Right ventricle myocardium inferior (tissue), 1 donor: ENCODE results near the gene RIN3. TPM values are rescaled to one million over a fixed set of nuclear protein-coding genes. Genes with fewer than 3 reads are reported as not detected.

Source experiments
- ATAC-seq: fragments of 200-7000 bp; cut with Tn5 transposase; one replicate; pipeline ENCODE4 v1.9.1; 2020; ENCODE audit warnings: mild to moderate bottlenecking, moderate library complexity
- DNase-seq: peaks from one replicate; pipeline ENCODE4 v3.0.0; 2021; ENCODE audit errors: missing footprints
- intact Hi-C: fragments of 100-400 bp; cut with DNase I; formaldehyde crosslinking; loops from one replicate; pipeline ENCODE4 v1.11.0; 2022
- total RNA-seq: library from RNA; stranded (reverse); fragmentation: NEBNext Ultra II Directional; extraction: Animal tissue kit (Norgen Biotek cat#: 25700); gene quantifications from one replicate; pipeline ENCODE4 v1.2.1, GENCODE V29; 2021
- donor health status: DM: no; HTN: yes; CAD: no; lungs with severe emphysema.

Gene RIN3
- total RNA-seq, 1 donor from 2014 or later: 13.0 TPM

DNA sequence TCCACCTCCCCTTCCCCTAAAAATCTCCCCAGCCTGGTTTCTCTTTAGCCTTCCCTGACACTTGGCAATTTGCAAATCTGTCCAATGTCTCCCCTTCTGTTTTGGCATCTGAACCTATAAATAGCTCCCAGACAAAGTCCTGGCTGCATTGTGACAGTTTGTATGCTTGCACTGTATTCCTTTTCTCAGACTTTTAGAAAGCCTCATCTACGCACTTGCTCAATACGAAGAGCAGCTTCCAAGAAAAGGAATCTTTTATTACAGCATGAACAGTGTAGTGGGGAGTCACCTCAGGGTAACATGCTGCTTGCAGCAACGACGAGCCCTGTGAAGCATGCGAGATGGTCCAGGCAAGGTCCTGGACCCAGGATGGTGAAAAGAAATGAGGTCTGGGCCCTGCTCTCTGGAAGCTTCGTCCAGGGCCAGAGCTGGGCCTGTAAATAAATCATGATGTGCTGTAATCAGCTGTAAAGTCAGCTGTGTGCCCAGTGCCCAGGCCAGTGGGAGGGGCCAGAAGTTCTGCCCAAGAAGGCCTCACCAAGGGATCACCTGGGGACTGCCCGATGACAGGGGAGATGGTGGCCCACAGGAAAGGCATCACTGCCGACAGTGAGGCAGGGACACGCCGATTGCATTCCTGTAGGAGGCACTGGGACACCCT is 88.3 kb downstream of the RIN3 start:
- ATAC-seq: no peak
- intact Hi-C loops: no loop called here

DNA sequence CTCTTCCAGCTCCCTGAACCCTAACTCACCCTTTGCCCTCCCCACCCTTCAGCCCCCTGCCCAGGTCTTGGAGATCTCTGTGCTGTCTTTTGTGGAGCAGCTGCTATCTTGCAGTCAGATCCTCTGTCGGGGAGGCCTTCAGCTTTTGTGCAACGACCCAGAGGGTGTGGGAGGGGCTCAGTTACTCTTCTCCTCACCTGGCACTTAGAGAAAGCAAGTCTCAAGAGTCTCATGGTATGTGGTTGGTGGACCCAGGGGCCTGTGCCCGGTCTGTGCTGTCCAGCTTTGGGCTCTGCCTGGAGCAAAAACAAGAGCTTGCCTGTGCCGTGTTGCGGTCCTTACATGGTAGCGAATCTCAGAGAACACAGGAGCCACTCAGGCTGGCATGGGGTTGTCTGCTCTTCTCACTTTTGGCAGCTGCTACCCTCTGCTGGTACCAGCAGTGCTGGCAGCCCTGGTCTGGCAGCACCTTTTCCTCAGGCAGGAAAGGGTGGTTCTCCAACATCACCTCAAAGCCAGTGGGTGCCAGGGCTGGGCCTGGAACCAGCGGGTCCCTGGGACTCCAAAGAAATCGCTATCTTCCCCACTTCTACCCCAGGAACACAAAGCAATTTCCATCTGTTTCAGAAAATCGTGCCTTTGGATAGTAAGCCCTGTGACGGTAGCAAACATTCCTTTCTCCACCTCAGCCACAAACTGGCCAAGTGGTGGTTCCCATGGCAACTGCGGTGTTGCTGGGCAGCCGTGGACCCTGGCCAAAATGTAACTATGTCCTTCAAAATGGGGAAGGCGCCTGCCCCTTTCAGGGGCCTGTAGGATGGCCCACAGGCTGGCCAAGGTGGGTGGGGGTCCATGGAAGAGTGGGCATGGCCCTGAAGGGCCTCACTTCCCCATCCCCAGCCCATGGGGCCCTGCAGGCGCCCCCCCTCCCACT is 90.0 kb downstream of the RIN3 start:
- no peak for DNase-seq
- ATAC-seq: peak; percentile 89
- intact Hi-C loops: no loop called here

More for the DNA sequence above, 88.3 kb downstream of the RIN3 start:
- no peak for DNase-seq

- intact Hi-C loops: no loop called here
- DNase-seq: no peak
- ATAC-seq: no peak
Observed at GRCh38 chr14:92605274-92605940, 91.8 kb downstream of the RIN3 start.

DNA sequence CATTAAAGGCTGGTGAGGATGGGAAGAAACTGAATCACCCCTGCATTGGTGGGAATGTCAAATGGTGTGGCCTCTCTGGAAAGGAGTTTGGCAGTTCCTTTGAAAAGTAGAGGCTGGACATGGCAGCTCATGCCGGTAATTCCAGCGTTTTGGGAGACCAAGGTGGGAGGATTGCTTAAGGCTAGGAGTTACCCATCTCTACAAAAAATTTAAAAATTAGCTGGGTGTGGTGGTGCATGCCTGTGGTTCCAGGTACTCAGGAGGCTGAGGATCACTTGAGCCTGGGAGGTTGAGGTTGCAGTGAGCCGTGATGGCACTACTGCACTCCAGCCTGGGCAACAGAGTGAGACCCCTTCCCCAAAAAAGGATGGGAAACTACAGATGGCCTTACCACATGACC is 93.7 kb downstream of the RIN3 start:
- no peak for ATAC-seq
- intact Hi-C loops: no loop called here

DNA sequence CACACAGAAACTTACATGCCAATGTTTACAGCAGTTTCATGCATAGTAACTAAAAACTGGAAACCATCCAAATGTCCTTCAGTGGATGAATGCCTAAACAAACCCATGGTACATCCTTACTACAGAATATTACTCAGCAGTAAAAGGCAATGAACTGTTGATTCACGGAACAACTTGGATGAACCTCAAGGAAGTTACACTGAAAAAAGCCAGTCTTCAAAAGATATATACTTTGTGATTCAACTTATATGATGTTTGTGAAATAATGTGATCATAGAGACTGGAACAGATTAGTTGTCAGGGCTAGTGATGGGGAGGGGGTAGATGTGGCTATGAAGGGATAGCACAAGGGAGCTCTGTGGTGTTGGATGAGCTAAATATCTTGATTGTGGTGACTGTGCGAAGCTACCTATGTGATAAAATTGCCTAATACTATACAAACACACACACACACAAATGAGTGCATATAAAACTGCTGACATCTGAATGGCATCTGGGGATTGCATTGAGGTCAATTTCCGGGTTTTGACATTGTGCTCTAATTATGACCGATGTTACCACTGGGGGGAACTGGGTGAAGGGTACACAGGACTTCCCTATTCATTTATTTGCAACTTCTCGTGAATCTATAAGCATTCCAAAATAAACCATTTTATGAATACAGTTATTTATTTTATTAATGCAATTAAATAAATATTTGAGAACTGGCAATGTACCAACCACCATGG is 94.3 kb downstream of the RIN3 start:
- no peak for DNase-seq
- ATAC-seq: no peak
- intact Hi-C loops: no loop called here

More for the DNA sequence above, 93.7 kb downstream of the RIN3 start:
- no peak for DNase-seq

DNA sequence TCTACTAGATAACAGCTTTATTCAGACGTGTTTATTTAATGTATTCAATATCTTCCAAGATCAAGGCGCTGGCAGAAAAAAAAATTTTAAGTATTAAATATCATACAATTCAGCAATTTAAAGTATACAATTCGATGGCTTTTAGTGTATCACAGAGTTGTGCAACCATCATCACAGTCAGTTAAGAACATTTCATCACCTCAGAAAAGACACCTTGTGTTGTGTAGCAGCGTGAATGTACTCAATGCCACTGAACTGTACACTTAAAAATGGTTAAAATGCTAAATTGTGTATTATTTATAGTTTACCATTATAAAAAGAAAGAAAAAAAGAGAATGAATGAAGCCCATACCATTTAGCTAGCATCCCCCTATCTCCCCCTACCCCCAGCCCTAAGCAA is 96.4 kb downstream of the RIN3 start:
- ATAC-seq (no peak), DNase-seq (no peak)
- intact Hi-C loops: no loop called here

DNA sequence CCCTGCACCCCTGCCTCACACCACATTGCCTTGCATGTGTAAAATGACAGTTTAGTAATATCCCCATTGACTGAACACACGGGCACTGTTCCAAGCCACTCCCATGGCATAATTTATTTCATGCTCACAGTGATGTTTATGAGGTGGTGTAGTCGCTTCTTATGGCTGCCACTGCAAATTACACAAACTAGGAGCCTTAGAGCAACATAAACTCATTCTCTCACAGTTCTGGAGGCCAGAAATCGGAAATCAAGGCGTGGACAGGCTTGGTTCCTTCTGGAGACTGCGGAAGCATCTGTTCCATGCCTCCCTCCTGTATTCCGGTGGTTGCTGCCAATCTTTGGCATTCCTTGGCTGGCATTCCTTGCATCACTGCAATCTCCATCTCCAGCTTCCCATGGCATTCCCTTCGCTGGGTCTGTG is 97.3 kb downstream of the RIN3 start:
- intact Hi-C loops: no loop called here
- no peak for ATAC-seq

DNA sequence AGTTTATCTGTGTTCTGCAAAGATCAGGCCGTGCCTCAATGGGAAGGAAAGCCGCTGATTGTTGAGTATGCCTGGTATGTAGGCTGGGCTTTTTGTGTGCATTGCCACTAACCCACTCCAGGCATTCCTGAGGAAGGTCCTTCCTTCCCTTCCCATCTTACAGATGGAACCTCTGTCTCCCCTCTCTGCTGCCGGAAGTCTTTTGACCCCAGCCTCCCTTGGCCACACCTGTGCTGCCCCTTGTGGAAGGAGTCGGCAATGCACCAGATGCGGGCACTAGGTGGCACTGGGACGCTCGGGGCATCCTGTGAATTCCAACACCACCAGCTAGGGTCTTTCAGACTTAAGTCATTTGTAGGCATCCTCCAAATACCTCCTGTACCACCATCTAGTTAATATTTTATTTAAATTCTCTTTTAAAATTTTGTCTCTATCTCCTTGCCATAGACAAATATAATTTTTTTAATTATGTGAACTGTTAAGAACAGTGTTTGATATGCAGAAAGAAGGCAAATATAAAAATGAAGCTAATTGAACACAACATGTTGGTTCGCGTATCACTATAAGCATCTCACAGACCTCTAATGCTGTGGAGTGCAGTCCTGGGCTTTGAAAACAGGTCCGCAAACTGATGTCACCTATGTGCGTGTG is 99.6 kb downstream of the RIN3 start:
- intact Hi-C loops: no loop called here
- no peak for DNase-seq
- peak; percentile 30 for ATAC-seq

More for the DNA sequence above, 97.3 kb downstream of the RIN3 start:
- DNase-seq: no peak

DNA sequence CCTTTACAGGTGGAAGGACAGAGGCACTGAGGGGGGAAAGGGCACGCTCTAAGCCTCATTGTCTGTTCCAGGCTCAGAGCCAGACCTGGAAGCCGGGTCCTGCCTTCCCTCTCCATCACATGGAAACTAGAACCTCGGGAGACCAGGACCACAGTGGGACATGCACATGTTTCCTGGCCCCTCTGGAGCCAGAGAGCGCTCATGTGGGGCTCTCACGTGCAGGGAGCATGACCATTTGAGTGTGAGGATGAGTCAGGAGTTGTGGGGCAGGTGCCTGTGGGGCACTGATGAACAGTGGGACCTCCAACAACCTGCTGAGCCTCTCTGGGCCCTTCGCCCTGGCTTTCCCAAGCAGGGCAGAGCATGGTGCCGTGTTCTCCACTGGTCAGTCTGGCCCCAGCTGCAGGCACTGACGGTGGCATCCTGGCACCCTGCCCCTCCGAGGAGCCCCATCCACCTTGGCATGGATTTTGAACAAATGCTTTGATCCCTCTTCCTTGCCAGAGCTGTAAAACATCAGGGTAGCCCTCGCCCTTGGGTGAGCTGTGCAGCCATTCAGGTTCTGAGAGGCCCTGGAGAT is 100.2 kb downstream of the RIN3 start:
- intact Hi-C loops: no loop called here
- DNase-seq (no peak), ATAC-seq (no peak)

DNA sequence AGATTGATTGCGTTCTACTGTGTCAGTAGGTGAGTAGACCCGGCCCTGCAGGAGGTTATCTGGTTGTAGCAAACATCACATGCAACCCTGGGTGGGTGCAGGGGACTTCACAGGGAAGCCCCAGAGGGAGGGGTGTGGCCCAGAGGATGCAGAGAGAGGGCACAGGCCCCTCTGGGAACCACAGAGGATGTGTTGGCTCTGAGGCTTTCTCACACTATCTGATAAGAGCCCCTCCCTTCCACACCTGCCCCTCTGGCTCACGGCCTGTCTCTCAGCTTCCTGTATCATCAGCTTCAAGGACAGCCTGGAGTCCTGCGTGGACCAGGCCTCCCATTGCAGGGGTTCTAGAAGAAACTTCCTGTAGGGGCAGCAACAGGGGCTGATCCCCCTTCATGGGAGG is 101.9 kb downstream of the RIN3 start:
- intact Hi-C loops: no loop called here
- ATAC-seq: peak; percentile 37

DNA sequence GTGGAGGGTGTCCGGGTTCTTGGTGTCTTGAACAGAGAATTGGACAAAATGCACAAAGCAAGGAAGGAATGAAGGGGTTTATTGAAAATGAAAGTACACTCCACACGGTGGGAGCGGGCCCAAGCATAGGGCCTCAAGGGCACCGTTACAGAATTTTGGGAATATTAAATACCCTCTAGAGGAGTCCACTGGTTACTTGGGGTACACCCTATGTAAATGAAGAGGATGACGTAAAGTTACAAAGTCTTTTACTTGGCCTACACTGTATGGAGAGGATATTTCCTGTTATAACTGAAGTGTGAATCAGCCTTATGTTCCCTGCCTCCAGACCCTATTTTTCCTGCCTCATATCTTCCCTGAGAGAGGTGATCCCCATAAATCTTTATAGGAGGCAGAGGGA is 102.6 kb downstream of the RIN3 start:
- intact Hi-C loops: no loop called here
- no peak for ATAC-seq
- no peak for DNase-seq

More for the DNA sequence above, 101.9 kb downstream of the RIN3 start:
- no peak for DNase-seq

DNA sequence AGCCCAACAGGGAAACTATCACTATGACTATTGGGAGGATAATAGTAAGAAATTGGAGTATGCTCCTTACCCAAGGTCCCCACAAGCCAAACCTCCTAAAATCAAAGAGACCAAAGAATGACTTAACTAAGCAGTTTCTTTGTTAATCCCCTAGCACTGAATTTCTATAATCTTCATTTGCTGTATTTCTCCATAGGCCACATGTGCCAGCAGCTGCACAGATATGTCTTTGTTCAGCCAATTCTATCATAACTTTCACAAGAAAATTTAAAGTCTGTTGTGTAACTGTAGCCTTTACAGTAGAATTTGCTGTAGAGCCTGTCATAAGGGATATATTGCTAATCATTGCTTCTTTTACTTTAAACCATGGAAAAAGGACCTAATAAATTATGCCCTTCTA is 104.0 kb downstream of the RIN3 start:
- intact Hi-C loops: no loop called here
- ATAC-seq (no peak), DNase-seq (no peak)

DNA sequence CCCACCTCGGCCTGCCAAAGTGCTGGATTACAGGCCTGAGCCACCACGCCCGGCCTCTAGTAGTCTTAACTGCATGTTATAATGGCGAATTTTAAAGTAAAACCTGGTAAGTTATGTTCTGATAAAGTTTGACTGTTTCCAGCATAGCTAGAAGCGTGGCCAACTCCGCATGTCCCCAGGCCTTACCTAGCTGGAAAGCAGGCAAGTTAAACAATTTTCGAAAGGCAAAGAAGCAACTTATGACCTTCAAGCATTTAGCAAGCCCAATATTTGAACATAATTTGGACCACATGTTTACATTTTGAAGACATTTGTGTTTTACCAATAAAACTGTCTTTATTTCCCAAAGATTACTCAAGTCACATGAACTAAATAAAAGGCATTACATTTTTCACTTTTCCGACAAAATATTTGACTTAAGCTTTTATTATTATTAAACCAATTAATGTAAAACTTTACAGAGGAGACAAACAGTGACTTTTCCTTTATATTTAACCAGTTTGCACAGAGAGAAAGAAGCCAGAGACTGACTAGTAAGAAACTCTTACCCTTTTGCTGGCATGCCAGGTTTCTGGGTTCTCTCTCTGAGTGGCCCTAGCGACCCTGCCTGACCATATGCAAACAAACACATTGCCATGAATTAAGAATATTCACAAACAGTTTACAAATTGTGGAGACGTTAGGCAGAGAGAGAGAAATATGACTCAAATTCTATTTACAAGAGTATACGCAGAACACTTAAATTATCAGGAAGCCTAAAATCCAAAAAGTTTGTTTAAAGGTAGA is 106.3 kb downstream of the RIN3 start:
- no peak for ATAC-seq
- intact Hi-C loops: no loop called here
- no peak for DNase-seq

DNA sequence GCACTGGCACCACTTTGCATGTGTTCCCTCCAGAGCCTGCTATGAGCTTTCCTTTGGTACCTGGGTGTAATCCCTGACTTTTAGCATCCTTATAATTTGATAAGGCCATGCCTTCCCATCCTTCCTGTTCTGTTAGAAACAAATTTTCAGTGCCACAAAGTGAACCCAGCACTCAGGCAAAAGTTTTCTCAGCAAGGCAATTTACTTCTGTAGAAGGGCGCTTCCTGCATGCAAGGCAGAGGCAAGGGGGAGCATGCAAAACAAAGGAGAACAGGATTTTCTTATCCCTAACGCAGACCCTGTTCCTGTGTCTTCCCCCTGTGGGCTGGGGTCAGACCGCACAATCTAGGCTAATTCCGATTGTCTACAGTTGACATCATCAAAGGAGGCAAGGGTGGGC is 108.7 kb downstream of the RIN3 start:
- ATAC-seq: no peak
- intact Hi-C loops: no loop called here

GRCh38 chr14:92624764-92625163 is 111.2 kb downstream of the RIN3 start:
- intact Hi-C loops: no loop called here
- DNase-seq (no peak), ATAC-seq (no peak)

More for the DNA sequence above, 108.7 kb downstream of the RIN3 start:
- no peak for DNase-seq

GRCh38 chr14:92625213-92625612 is 111.6 kb downstream of the RIN3 start:
- intact Hi-C loops: no loop called here
- ATAC-seq (no peak), DNase-seq (no peak)

- DNase-seq (no peak), ATAC-seq (no peak)
- intact Hi-C loops: no loop called here
Observed at GRCh38 chr14:92626041-92626440, 112.5 kb downstream of the RIN3 start.
